HG02943 (cell line): Measurements from ENCODE around the gene PCDHAC1.

Source experiments
- ATAC-seq: cut with Tn5 transposase; IDR thresholded peaks from one replicate; pipeline ENCODE4 v1.9.1; 2021; ENCODE audit warnings: mild to moderate bottlenecking, low read depth, moderate library complexity; ENCODE audit not compliant: unreplicated experiment

The PCDHAC1 gene

DNA sequence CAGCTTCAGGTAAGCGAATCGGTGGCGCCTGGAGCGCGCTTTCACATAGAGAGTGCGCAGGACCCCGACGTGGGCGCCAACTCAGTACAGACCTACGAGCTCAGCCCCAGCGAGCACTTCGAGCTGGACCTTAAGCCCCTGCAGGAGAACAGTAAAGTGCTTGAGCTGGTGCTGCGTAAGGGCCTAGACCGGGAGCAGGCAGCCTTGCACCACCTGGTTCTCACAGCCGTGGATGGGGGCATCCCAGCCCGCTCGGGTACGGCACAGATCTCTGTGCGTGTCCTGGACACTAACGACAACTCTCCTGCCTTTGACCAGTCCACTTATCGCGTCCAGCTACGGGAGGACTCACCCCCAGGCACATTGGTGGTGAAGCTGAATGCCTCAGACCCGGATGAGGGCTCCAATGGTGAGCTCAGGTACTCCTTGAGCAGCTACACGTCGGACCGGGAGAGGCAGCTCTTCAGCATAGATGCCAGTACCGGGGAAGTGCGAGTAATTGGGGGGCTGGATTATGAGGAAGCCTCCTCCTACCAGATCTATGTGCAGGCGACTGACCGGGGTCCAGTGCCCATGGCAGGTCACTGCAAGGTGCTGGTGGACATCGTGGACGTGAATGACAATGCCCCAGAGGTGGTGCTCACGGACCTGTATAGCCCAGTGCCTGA lies 41.3 kb downstream of the PCDHAC1 start:
- no peak for ATAC-seq

DNA sequence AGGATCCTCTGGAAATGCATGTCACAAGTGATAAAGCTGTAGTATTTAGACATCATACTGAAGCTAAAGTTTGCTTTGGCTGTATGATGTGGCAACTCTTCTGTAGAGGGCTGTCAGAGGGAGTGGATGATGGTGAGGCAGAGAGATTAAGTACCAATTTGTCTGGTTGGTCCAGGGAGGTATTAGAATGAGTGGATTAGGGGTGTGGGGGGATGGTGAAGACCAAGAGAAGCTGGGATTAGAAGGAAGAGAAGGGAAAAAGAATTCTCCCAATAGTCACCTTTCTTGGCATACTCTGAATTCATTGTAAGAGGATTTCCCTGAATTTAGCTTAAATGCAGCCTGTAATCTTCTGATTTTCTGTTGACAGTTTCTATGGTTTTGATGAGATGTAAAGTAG lies 43.8 kb downstream of the PCDHAC1 start:
- no peak for ATAC-seq

DNA sequence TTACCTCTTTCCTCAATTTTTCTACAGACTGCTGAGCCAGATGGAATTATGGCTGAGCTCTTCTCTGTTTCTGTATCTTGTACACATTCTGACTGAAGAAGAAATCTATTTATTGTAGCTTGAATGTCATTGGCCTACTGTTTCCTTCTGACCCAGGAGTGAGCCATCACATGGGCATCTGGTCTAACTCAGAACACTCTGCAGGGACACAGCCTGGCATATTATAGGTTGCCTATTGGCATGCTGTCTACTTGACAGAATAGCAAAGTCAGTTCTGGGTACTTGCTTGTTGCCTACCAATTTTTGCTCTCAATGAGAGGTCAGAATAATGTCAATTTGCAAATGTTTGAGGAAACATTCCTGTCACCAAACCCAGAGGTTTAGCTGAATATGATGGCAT lies 47.5 kb downstream of the PCDHAC1 start:
- ATAC-seq: no peak

DNA sequence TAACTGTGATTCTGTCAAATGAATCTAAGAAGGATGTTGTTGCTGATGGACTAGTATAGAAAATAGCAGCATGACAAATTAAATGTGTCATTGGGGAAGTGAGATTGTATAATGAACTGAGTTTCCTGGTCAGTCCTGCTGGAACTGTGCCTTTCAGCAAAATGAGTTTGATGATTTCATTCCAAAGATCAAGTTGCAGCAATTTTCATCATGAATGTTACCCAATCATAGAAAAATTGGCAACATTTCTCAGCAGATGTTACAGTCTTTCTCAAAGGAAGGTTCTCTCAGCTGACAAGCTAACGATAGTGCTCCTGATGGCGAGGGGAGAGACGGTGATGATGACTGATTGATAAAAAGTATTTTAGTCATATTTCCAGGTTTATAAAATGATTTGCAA lies 50.9 kb downstream of the PCDHAC1 start:
- no peak for ATAC-seq

DNA sequence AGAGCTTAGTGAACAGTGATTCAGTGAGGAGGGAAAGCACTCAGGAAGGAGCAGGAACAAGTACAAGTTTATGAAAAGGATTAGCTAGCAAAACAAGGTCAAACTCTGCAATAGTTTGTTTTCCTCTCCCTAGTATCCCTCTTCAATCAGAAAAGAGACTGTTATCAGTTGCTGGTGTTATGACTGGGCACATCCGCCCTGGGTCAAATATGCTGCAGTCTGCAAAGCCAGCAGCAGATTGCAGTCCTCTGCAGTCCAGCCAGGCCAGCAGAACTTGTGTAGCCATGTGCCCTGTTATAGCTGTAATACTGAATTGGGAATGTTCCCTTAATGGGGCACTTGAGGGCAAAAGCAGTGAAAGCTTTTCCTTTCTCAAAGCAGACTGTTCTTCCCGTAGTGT lies 52.2 kb downstream of the PCDHAC1 start:
- no peak for ATAC-seq

DNA sequence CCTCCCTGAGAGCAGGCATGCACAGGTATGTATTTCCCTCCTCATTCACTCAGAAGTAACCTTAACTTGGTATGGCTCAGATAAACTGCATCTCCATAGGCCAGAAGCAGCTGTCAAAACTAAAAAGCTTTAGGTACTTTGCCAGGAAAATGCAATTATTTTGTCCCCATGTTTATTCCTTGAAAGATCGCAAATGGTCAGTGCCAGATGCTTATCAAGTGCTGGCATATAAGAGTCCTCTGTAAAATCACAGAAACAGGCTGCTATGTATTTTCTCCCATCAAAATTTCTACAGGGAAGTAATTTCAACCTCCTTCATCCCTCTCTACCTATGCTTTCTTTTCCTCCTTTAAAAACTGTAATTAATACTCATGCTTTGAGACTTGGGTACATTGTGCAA lies 52.9 kb downstream of the PCDHAC1 start:
- ATAC-seq: no peak
